Lower lobe of right lung (tissue), 2 donors: Measurements from ENCODE around the gene PGA3. TPM values are rescaled to one million over a fixed set of nuclear protein-coding genes. Genes with fewer than 3 reads are reported as not detected.
"Not testable (repeated sequence)": the region's sequence is repeated elsewhere in the genome, so short reads cannot be mapped to it uniquely, and the experiment has no call there.

ENCODE experiments used
- ATAC-seq, 2 donors: fragments of 200-7000 bp; cut with Tn5 transposase; one replicate each; pipeline ENCODE4 v1.9.1; 2020 to 2022; ENCODE audit warnings: mild to moderate bottlenecking in 2 of 2, moderate library complexity in 2 of 2
- DNase-seq: peaks from one replicate; pipeline ENCODE4 v3.0.0-alpha.2; 2020
- H3K27ac ChIP-seq: fragments of 200-600 bp; one replicate; pipeline ENCODE4 v1.8.0; 2022
- H3K27me3 ChIP-seq: fragments of 200-600 bp; one replicate; pipeline ENCODE4 v1.8.0; 2022; ENCODE audit warnings: low read depth
- H3K36me3 ChIP-seq: fragments of 200-600 bp; one replicate; pipeline ENCODE4 v1.8.0; 2022; ENCODE audit warnings: mild to moderate bottlenecking
- H3K4me1 ChIP-seq: fragments of 200-600 bp; one replicate; pipeline ENCODE4 v1.8.0; 2022
- H3K4me3 ChIP-seq: fragments of 200-600 bp; one replicate; pipeline ENCODE4 v1.8.0; 2022; ENCODE audit warnings: mild to moderate bottlenecking
- H3K9me3 ChIP-seq: fragments of 200-600 bp; one replicate; pipeline ENCODE4 v1.8.0; 2022
- CTCF ChIP-seq: fragments of 200-600 bp; IDR thresholded peaks from one replicate; pipeline ENCODE4 v1.8.0; 2022; ENCODE audit warnings: antibody characterized with exemption, mild to moderate bottlenecking
- intact Hi-C: fragments of 100-400 bp; cut with DNase I; formaldehyde crosslinking; loops from one replicate; pipeline ENCODE4 v1.11.0; 2022
- total RNA-seq: library from RNA; stranded (reverse); fragmentation: NEBNext Ultra II Directional; extraction: Animal tissue kit (Norgen Biotek cat#: 25700); gene quantifications from one replicate; pipeline ENCODE4 v1.2.1, GENCODE V29; 2021
- donor health status: DM: no; HTN: yes; CAD: no; lungs with severe emphysema.

The PGA3 gene
- total RNA-seq, 1 donor from 2014 or later = 1.3 TPM

GRCh38 chr11:61194981-61195695, 8.2 kb upstream of the PGA3 start:
- H3K9me3 ChIP-seq = peaks cover 5% of the 10 kb centered on the region
- TF ChIP-seq CTCF = no peak
- no peaks in the 10 kb centered on the region for H3K4me1 ChIP-seq
- H3K27me3 ChIP-seq = peaks cover 10% of the 10 kb centered on the region
- no peak overlapping the region for H3K27ac ChIP-seq
- ATAC-seq = no peak
- H3K36me3 ChIP-seq = no peaks in the 10 kb centered on the region
- H3K4me3 ChIP-seq = no peak overlapping the region
- no peak for DNase-seq
- intact Hi-C loops = no loop called here

GRCh38 chr11:61195719-61196118, 7.6 kb upstream of the PGA3 start:
- no peak overlapping the region for H3K27ac ChIP-seq
- no peak for DNase-seq
- peaks cover 10% of the 10 kb centered on the region for H3K27me3 ChIP-seq
- no peak for ATAC-seq
- peaks cover 5% of the 10 kb centered on the region for H3K9me3 ChIP-seq
- intact Hi-C loops = no loop called here
- no peak overlapping the region for H3K4me3 ChIP-seq
- no peaks in the 10 kb centered on the region for H3K36me3 ChIP-seq
- no peak for TF ChIP-seq CTCF
- no peaks in the 10 kb centered on the region for H3K4me1 ChIP-seq

- no peak for ATAC-seq
- intact Hi-C loops = no loop called here
These were observed 5.0 kb upstream of the PGA3 start for GRCh38 chr11:61198361-61198760.

GRCh38 chr11:61198948-61199523, 4.3 kb upstream of the PGA3 start:
- Histone ChIP-seq H3K36me3 (no peaks in the 10 kb centered on the region), H3K9me3 (peaks cover 5% of the 10 kb centered on the region), H3K4me3 (no peak overlapping the region), H3K27ac (no peak overlapping the region), H3K4me1 (no peaks in the 10 kb centered on the region), H3K27me3 (peaks cover 4% of the 10 kb centered on the region)
- DNase-seq = no peak
- no peak for ATAC-seq
- no peak for TF ChIP-seq CTCF
- intact Hi-C loops = no loop called here

More at GRCh38 chr11:61198361-61198760, 5.0 kb upstream of the PGA3 start:
- Histone ChIP-seq H3K27ac (no peak overlapping the region), H3K4me1 (no peaks in the 10 kb centered on the region), H3K36me3 (no peaks in the 10 kb centered on the region), H3K9me3 (peaks cover 5% of the 10 kb centered on the region), H3K4me3 (no peak overlapping the region), H3K27me3 (peaks cover 4% of the 10 kb centered on the region)
- TF ChIP-seq CTCF = no peak
- no peak for DNase-seq

- no peak overlapping the region for H3K4me3 ChIP-seq
- no peaks in the 10 kb centered on the region for H3K4me1 ChIP-seq
- no peaks in the 10 kb centered on the region for H3K27me3 ChIP-seq
- peaks cover 5% of the 10 kb centered on the region for H3K9me3 ChIP-seq
- H3K27ac ChIP-seq = no peak overlapping the region
- DNase-seq (no peak), ATAC-seq (no peak)
- H3K36me3 ChIP-seq = no peaks in the 10 kb centered on the region
- intact Hi-C loops = no loop called here
- TF ChIP-seq CTCF = no peak
These were observed 1.8 kb upstream of the PGA3 start for GRCh38 chr11:61201476-61201875.

- H3K4me3 ChIP-seq, DNase-seq, H3K4me1 ChIP-seq, H3K9me3 ChIP-seq, intact Hi-C loops, H3K27ac ChIP-seq, H3K36me3 ChIP-seq, H3K27me3 ChIP-seq: not testable (repeated sequence)
- ATAC-seq = peak; percentile 69 to 72
These were observed 558 bp downstream of the PGA3 start for GRCh38 chr11:61203873-61204272.

- intact Hi-C loops, H3K36me3 ChIP-seq, H3K4me3 ChIP-seq, DNase-seq, H3K27ac ChIP-seq, H3K27me3 ChIP-seq, H3K9me3 ChIP-seq, H3K4me1 ChIP-seq: not testable (repeated sequence)
- peak in 1 of 2 donors; percentile 10 for ATAC-seq
These were observed 1.3 kb downstream of the PGA3 start for GRCh38 chr11:61204502-61205059.

GRCh38 chr11:61207636-61208310, 4.5 kb downstream of the PGA3 start:
- H3K27me3 ChIP-seq, H3K4me3 ChIP-seq, ATAC-seq, intact Hi-C loops, H3K27ac ChIP-seq, H3K4me1 ChIP-seq, H3K36me3 ChIP-seq, H3K9me3 ChIP-seq, DNase-seq: not testable (repeated sequence)
